H9 (cell line): ENCODE results near the gene TJAP1. TPM values are rescaled to one million over a fixed set of nuclear protein-coding genes. Genes with fewer than 3 reads are reported as not detected.

ENCODE experiments used
- DNase-seq: peaks from one replicate; pipeline ENCODE4 v3.0.0-alpha.2; 2017
- H2AFZ ChIP-seq: one replicate; pipeline ENCODE4 v1.6.1; 2013; ENCODE audit warnings: mild to moderate bottlenecking, low read length, control low read depth, moderate library complexity
- H2AK5ac ChIP-seq: 2 replicates; pipeline ENCODE4 v1.6.1; 2013; ENCODE audit warnings: low read length, control low read depth, mixed read lengths; ENCODE audit not compliant: insufficient read length
- H2BK120ac ChIP-seq: one replicate; pipeline ENCODE4 v1.6.1; 2013; ENCODE audit warnings: low read depth, mild to moderate bottlenecking, low read length, control low read depth, inconsistent platforms; ENCODE audit not compliant: poor library complexity, severe bottlenecking
- H2BK12ac ChIP-seq: 2 replicates; pipeline ENCODE4 v1.6.1; 2013; ENCODE audit warnings: low read length, control low read depth, mixed read lengths, low read depth; ENCODE audit not compliant: insufficient read length
- H2BK15ac ChIP-seq: 2 replicates; pipeline ENCODE4 v1.6.1; 2013; ENCODE audit warnings: low read depth, low read length, control low read depth
- H2BK20ac ChIP-seq: one replicate; pipeline ENCODE4 v1.6.1; 2013; ENCODE audit warnings: low read depth, mild to moderate bottlenecking, low read length, control low read depth, inconsistent platforms; ENCODE audit not compliant: poor library complexity, severe bottlenecking
- H2BK5ac ChIP-seq: 2 replicates; pipeline ENCODE4 v1.6.1; 2013; ENCODE audit warnings: low read length, control low read depth, mixed read lengths; ENCODE audit not compliant: insufficient read length
- H3K14ac ChIP-seq: 2 replicates; pipeline ENCODE4 v1.6.1; 2013; ENCODE audit warnings: low read length, control low read depth; ENCODE audit not compliant: insufficient read depth
- H3K18ac ChIP-seq: 2 replicates; pipeline ENCODE4 v1.6.1; 2013; ENCODE audit warnings: low read depth, mild to moderate bottlenecking, mixed read lengths, low read length, control low read depth; ENCODE audit not compliant: insufficient read length
- H3K23ac ChIP-seq: 2 replicates; pipeline ENCODE4 v1.6.1; 2013; ENCODE audit warnings: low read length, control low read depth, mixed read lengths, low read depth; ENCODE audit not compliant: insufficient read length
- H3K23me2 ChIP-seq: 2 replicates; pipeline ENCODE4 v1.6.1; 2013; ENCODE audit warnings: low read depth, mild to moderate bottlenecking, mixed read lengths, low read length, control low read depth; ENCODE audit not compliant: insufficient read length, poor library complexity, severe bottlenecking
- H3K27ac ChIP-seq: 2 replicates; pipeline ENCODE4 v1.5.1; 2013; ENCODE audit warnings: low read length, control low read depth, mixed read lengths, low read depth; ENCODE audit not compliant: insufficient read length
- H3K27me3 ChIP-seq: 2 replicates; pipeline ENCODE4 v1.6.1; 2013; ENCODE audit warnings: low read length, control low read depth, inconsistent platforms; ENCODE audit not compliant: insufficient read depth
- H3K4ac ChIP-seq: 2 replicates; pipeline ENCODE4 v1.6.1; 2013; ENCODE audit warnings: low read depth, mild to moderate bottlenecking, control low read depth, inconsistent platforms, low read length, moderate library complexity
- H3K4me1 ChIP-seq: 2 replicates; pipeline ENCODE4 v1.6.1; 2013; ENCODE audit warnings: low read length, control low read depth, inconsistent platforms; ENCODE audit not compliant: insufficient read depth
- H3K4me2 ChIP-seq: 2 replicates; pipeline ENCODE4 v1.6.1; 2013; ENCODE audit warnings: low read length, control low read depth, mixed read lengths; ENCODE audit not compliant: insufficient read length, insufficient read depth
- H3K56ac ChIP-seq: 2 replicates; pipeline ENCODE4 v1.6.1; 2013; ENCODE audit warnings: low read depth, mild to moderate bottlenecking, mixed read lengths, low read length, control low read depth; ENCODE audit not compliant: insufficient read length
- H3K79me1 ChIP-seq: 2 replicates; pipeline ENCODE4 v1.6.1; 2013; ENCODE audit warnings: low read depth, mild to moderate bottlenecking, moderate library complexity, low read length, control low read depth, inconsistent platforms; ENCODE audit not compliant: insufficient read depth, poor library complexity, severe bottlenecking
- H3K79me2 ChIP-seq: 2 replicates; pipeline ENCODE4 v1.6.1; 2013; ENCODE audit warnings: low read length, control low read depth, inconsistent platforms; ENCODE audit not compliant: insufficient read depth
- H3K9ac ChIP-seq: 2 replicates; pipeline ENCODE4 v1.6.1; 2013; ENCODE audit warnings: low read length, control low read depth, mixed read lengths; ENCODE audit not compliant: insufficient read length; ENCODE audit errors: extremely low read depth
- H3K9me3 ChIP-seq: one replicate; pipeline ENCODE4 v1.6.1; 2013; ENCODE audit warnings: low read depth, low read length, inconsistent platforms; ENCODE audit not compliant: control insufficient read depth
- H3T11ph ChIP-seq: one replicate; pipeline ENCODE4 v1.6.1; 2013; ENCODE audit warnings: mild to moderate bottlenecking, low read length, control low read depth, inconsistent platforms
- H4K20me1 ChIP-seq: one replicate; pipeline ENCODE4 v1.6.1; 2013; ENCODE audit not compliant: control insufficient read depth, insufficient read length, insufficient read depth
- H4K5ac ChIP-seq: 2 replicates; pipeline ENCODE4 v1.6.1; 2013; ENCODE audit warnings: low read depth, mild to moderate bottlenecking, mixed read lengths, low read length, control low read depth; ENCODE audit not compliant: insufficient read length
- H4K8ac ChIP-seq: replicated peaks from 2 replicates; pipeline ENCODE4 v1.6.1; 2013; ENCODE audit warnings: low read length, control low read depth, mixed read lengths, low read depth; ENCODE audit not compliant: insufficient read length
- H4K91ac ChIP-seq: 2 replicates; pipeline ENCODE4 v1.6.1; 2013; ENCODE audit warnings: low read depth, mild to moderate bottlenecking, moderate library complexity, mixed read lengths, low read length, control low read depth; ENCODE audit not compliant: insufficient read length
- H3K27ac Mint-ChIP-seq, 3 experiments: 2 replicates in 2 of 3; 3 replicates in 1 of 3; pipeline ENCODE4 v1.8.0; 2020 to 2021; ENCODE audit warnings: mixed read lengths in 3 of 3, mild to moderate bottlenecking in 1 of 3, moderate library complexity in 1 of 3
- H3K27me3 Mint-ChIP-seq: 2 replicates; pipeline ENCODE4 v1.8.0; 2021; ENCODE audit warnings: low read depth, mild to moderate bottlenecking, moderate library complexity, mixed read lengths
- H3K36me3 Mint-ChIP-seq, 3 experiments: 2 replicates in 2 of 3; 3 replicates in 1 of 3; pipeline ENCODE4 v1.8.0; 2020 to 2021; ENCODE audit warnings: low read depth in 3 of 3, mixed read lengths in 3 of 3; ENCODE audit not compliant: insufficient read depth in 1 of 3
- H3K4me1 Mint-ChIP-seq, 2 experiments: 2 replicates each; pipeline ENCODE4 v1.8.0; 2020; ENCODE audit warnings: mixed read lengths in 2 of 2
- H3K4me3 Mint-ChIP-seq, 2 experiments: 2 replicates in 1 of 2; 3 replicates in 1 of 2; pipeline ENCODE4 v1.8.0; 2020 to 2021; ENCODE audit warnings: mild to moderate bottlenecking in 2 of 2, mixed read lengths in 2 of 2, moderate library complexity in 1 of 2
- H3K9me3 Mint-ChIP-seq, 2 experiments: 2 replicates in 1 of 2; 3 replicates in 1 of 2; pipeline ENCODE4 v1.8.0; 2020; ENCODE audit warnings: mild to moderate bottlenecking in 2 of 2, mixed read lengths in 2 of 2, moderate library complexity in 1 of 2
- WGBS: extraction: QIAGEN DNeasy Blood & Tissue Kit; methylation state at CpG from one replicate; pipeline ENCODE4 v1.1.7; 2013; ENCODE audit warnings: missing lambda C conversion rate, low lambda C conversion rate, mixed read lengths; ENCODE audit not compliant: insufficient read length; ENCODE audit errors: extremely low coverage; 5-methylcytosine and 5-hydroxymethylcytosine counted together
- total RNA-seq: library from RNA; stranded (reverse); gene quantifications from 2 replicates; pipeline ENCODE4 v1.2.1, GENCODE V29; 2021
- TF ChIP-seq, protein P1 (sequence below): fragments of 200-600 bp; sonication (generic); conservative IDR thresholded peaks from 3 replicates; pipeline ENCODE4 v1.8.0; 2021; ENCODE audit warnings: antibody characterized with exemption, mild to moderate bottlenecking

Gene TJAP1
- total RNA-seq, 1 experiment from 2014 or later = 45.1 TPM

DNA sequence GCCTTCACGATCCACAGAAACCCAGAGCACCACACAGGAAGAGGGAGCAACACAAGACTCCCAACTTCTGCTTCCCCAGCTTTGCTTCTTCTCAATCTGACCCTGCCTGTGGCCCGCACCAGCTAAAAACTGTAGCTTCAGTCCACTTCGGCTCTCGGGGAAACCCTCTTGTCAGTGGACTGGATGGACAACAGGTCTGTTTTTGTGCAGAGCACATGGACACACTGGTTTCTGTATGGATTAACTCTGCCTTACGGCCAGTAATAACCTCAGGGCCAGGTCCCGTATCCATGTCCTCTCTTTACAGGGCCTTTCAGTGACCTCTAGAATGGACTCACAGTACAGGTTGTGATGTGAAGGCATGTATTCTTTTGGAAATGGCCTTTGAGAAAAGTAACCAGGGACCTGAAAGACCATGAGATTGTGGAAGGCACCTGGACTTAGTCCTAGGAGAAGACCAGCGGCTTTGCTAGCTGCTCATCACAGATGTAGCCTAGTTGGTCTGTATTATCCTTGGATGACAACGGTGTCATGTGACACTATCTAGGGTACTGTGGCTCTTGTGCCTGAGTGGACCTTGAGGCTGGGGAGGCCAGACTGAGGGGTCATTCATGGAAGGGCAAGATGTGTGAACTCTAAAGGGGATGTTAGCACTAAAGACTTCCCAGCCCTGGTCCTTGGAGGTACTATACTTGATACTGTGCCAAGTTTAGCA lies 45.3 kb downstream of the TJAP1 start:
- Mint-ChIP-seq H3K27me3 (no peaks in the 10 kb centered on the region), H3K36me3 (peaks cover 0 to 59% (median 44%) of the 10 kb centered on the region in 3 experiments; a peak in 5 of 7 replicates), H3K4me1 (no peaks in the 10 kb centered on the region), H3K9me3 (no peaks in the 10 kb centered on the region), H3K27ac (no peak overlapping the region), H3K4me3 (no peak overlapping the region)
- H4K8ac ChIP-seq = no peak overlapping the region
- no peaks in the 10 kb centered on the region for H3K9me3 ChIP-seq
- no peak overlapping the region for H2BK20ac ChIP-seq
- peaks cover 7% of the 10 kb centered on the region; the same call in 1 of the 2 replicates for H3K79me2 ChIP-seq
- H4K91ac ChIP-seq = no peak overlapping the region
- H3K14ac ChIP-seq = no peak overlapping the region
- H2BK5ac ChIP-seq = no peak overlapping the region
- no peak overlapping the region for H2BK15ac ChIP-seq
- no peak overlapping the region for H3K18ac ChIP-seq
- no peak overlapping the region for H4K5ac ChIP-seq
- no peak overlapping the region for H3K9ac ChIP-seq
- TF ChIP-seq, protein P1, sequence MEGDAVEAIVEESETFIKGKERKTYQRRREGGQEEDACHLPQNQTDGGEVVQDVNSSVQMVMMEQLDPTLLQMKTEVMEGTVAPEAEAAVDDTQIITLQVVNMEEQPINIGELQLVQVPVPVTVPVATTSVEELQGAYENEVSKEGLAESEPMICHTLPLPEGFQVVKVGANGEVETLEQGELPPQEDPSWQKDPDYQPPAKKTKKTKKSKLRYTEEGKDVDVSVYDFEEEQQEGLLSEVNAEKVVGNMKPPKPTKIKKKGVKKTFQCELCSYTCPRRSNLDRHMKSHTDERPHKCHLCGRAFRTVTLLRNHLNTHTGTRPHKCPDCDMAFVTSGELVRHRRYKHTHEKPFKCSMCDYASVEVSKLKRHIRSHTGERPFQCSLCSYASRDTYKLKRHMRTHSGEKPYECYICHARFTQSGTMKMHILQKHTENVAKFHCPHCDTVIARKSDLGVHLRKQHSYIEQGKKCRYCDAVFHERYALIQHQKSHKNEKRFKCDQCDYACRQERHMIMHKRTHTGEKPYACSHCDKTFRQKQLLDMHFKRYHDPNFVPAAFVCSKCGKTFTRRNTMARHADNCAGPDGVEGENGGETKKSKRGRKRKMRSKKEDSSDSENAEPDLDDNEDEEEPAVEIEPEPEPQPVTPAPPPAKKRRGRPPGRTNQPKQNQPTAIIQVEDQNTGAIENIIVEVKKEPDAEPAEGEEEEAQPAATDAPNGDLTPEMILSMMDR = no peak
- peaks cover 5% of the 10 kb centered on the region for H3K23me2 ChIP-seq
- H3K4me2 ChIP-seq = no peak overlapping the region
- no peak overlapping the region for H3K4ac ChIP-seq
- peaks cover 3% of the 10 kb centered on the region for H3K79me1 ChIP-seq
- no CpG with 5 or more reads among the region's 8 CpGs for WGBS
- no peak for DNase-seq
- no peak overlapping the region for H2AFZ ChIP-seq
- no peak overlapping the region for H3K23ac ChIP-seq
- H4K20me1 ChIP-seq = no peaks in the 10 kb centered on the region
- no peak overlapping the region for H3K27ac ChIP-seq
- no peak overlapping the region for H2BK120ac ChIP-seq
- no peak overlapping the region for H3K56ac ChIP-seq
- no peak overlapping the region for H3T11ph ChIP-seq
- no peak overlapping the region for H2BK12ac ChIP-seq
- no peaks in the 10 kb centered on the region for H3K27me3 ChIP-seq
- no peak overlapping the region for H2AK5ac ChIP-seq
- no peaks in the 10 kb centered on the region for H3K4me1 ChIP-seq
